SK-N-SH (cell line): ENCODE results near the gene TERT. TPM values are rescaled to one million over a fixed set of nuclear protein-coding genes. Genes with fewer than 3 reads are reported as not detected.

Experiments
- CTCF ChIA-PET: fragments of 300-600, 350-600 bp; formaldehyde crosslinking; extraction: SDS; loops from one replicate; lab custom pipeline; 2021; lab: Yijun Ruan, JAX
- POLR2A ChIA-PET: fragments of 350-600 bp; sonication (Branson Sonifier 250); formaldehyde crosslinking; extraction: SDS; loops from one replicate; lab custom pipeline; 2020; ENCODE audit warnings: antibody characterized with exemption, inconsistent platforms; lab: Yijun Ruan, JAX
- DNase-seq: peaks from one replicate; pipeline ENCODE4 v3.0.0; 2012
- H2AFZ ChIP-seq: fragments of 200-600 bp; sonication (generic); 2 replicates; pipeline ENCODE4 v1.8.1; 2016; ENCODE audit warnings: antibody characterized with exemption, mild to moderate bottlenecking, low read depth
- H3F3A ChIP-seq: fragments of 200-600 bp; sonication (generic); replicated peaks from 2 replicates; pipeline ENCODE3; 2016; ENCODE audit warnings: antibody characterized with exemption, mild to moderate bottlenecking; ENCODE audit not compliant: insufficient read depth
- H3K27ac ChIP-seq, 2 experiments: fragments of 200-500 bp in 1 of 2; fragments of 200-600 bp in 1 of 2; sonication (Bioruptor generic) in 1 of 2; sonication (generic), shearing (Covaris generic) in 1 of 2; 2 replicates each; pipeline versions ENCODE4 v1.5.1 to v1.6.1; 2014 to 2016; ENCODE audit warnings: low read depth in 2 of 2, inconsistent platforms in 1 of 2, low read length in 1 of 2, mild to moderate bottlenecking in 1 of 2, mixed read lengths in 1 of 2
- H3K27me3 ChIP-seq: fragments of 200-600 bp; sonication (generic), shearing (Covaris generic); 2 replicates; pipeline ENCODE4 v1.6.1; 2016; ENCODE audit warnings: mixed run types; ENCODE audit not compliant: insufficient read depth
- H3K36me3 ChIP-seq, 2 experiments: fragments of 200-500 bp in 1 of 2; fragments of 200-600 bp in 1 of 2; sonication (Bioruptor generic) in 1 of 2; sonication (generic) in 1 of 2; replicated peaks in 1 of 2; 2 replicates each; pipeline versions ENCODE3 to v1.5.1; 2014 to 2016; ENCODE audit warnings: low read length in 1 of 2, mild to moderate bottlenecking in 1 of 2; ENCODE audit not compliant: insufficient read depth in 2 of 2, control insufficient read depth in 1 of 2
- H3K4me1 ChIP-seq, 2 experiments: fragments of 200-500 bp in 1 of 2; fragments of 200-600 bp in 1 of 2; sonication (Bioruptor generic) in 1 of 2; sonication (generic), shearing (Covaris generic) in 1 of 2; 2 replicates each; pipeline versions ENCODE4 v1.5.1 to v1.6.1; 2014 to 2016; ENCODE audit warnings: low read depth in 1 of 2, low read length in 1 of 2, mixed run types in 1 of 2; ENCODE audit not compliant: insufficient read depth in 2 of 2, control insufficient read depth in 1 of 2
- H3K4me2 ChIP-seq: fragments of 200-600 bp; sonication (generic), shearing (Covaris generic); 2 replicates; pipeline ENCODE4 v1.6.1; 2017; ENCODE audit warnings: mixed run types
- H3K4me3 ChIP-seq, 2 experiments: fragments of 200-500 bp in 1 of 2; fragments of 200-600 bp in 1 of 2; sonication (Bioruptor generic) in 1 of 2; sonication (generic), shearing (Covaris generic) in 1 of 2; 2 replicates each; pipeline versions ENCODE4 v1.5.1 to v1.8.1; 2014 to 2016; ENCODE audit warnings: low read depth in 2 of 2, inconsistent platforms in 1 of 2, low read length in 1 of 2, mild to moderate bottlenecking in 1 of 2, mixed read lengths in 1 of 2, moderate library complexity in 1 of 2
- H3K79me2 ChIP-seq: fragments of 200-600 bp; sonication (generic); 2 replicates; pipeline ENCODE4 v1.8.1; 2017; ENCODE audit warnings: mild to moderate bottlenecking; ENCODE audit not compliant: insufficient read depth
- H3K9ac ChIP-seq: fragments of 200-600 bp; sonication (generic); 2 replicates; pipeline ENCODE4 v1.6.1; 2017; ENCODE audit warnings: mixed run types
- H3K9me2 ChIP-seq: fragments of 200-600 bp; sonication (generic); 2 replicates; pipeline ENCODE4 v1.6.1; 2017; ENCODE audit warnings: mixed run types
- H3K9me3 ChIP-seq: fragments of 200-600 bp; sonication (generic); 2 replicates; pipeline ENCODE4 v1.6.1; 2017; ENCODE audit warnings: mixed run types, mild to moderate bottlenecking, moderate library complexity
- H4K20me1 ChIP-seq: fragments of 200-600 bp; sonication (generic); 2 replicates; pipeline ENCODE4 v1.6.1; 2017; ENCODE audit warnings: mild to moderate bottlenecking, mixed run types; ENCODE audit not compliant: insufficient read depth
- CHD2 ChIP-seq: fragments of 150-350 bp; IDR thresholded peaks from 2 replicates; pipeline ENCODE4 v1.6.1; 2018; ENCODE audit warnings: low read length; ENCODE audit not compliant: partially characterized antibody
- CTCF ChIP-seq: fragments of 200-600 bp; sonication (generic); IDR thresholded peaks from 2 replicates; pipeline ENCODE4 v1.6.1; 2017; ENCODE audit warnings: antibody characterized with exemption, mild to moderate bottlenecking, moderate library complexity
- FOSL2 ChIP-seq: IDR thresholded peaks from 2 replicates; pipeline ENCODE4 v1.4.0; 2012; ENCODE audit warnings: low read depth, mild to moderate bottlenecking, moderate library complexity, borderline replicate concordance
- JUND ChIP-seq: IDR thresholded peaks from 2 replicates; pipeline ENCODE4 v1.4.0; 2012
- NRF1 ChIP-seq: IDR thresholded peaks from 2 replicates; pipeline ENCODE4 v1.6.1; 2012; ENCODE audit warnings: low read depth, mild to moderate bottlenecking, low read length
- REST ChIP-seq: IDR thresholded peaks from 2 replicates; pipeline ENCODE4 v1.6.1; 2012; ENCODE audit warnings: mild to moderate bottlenecking, low read depth, low read length, moderate library complexity
- SIN3A ChIP-seq: IDR thresholded peaks from 2 replicates; pipeline ENCODE4 v1.6.1; 2012; ENCODE audit warnings: low read depth, mild to moderate bottlenecking, low read length, moderate library complexity, borderline replicate concordance
- SMC3 ChIP-seq: IDR thresholded peaks from 2 replicates; pipeline ENCODE4 v1.6.1; 2012; ENCODE audit warnings: low read depth, low read length, improper control_type of control experiment
- TAF1 ChIP-seq: IDR thresholded peaks from 2 replicates; pipeline ENCODE4 v1.6.1; 2012; ENCODE audit warnings: low read depth, mild to moderate bottlenecking, low read length, moderate library complexity, borderline replicate concordance
- USF1 ChIP-seq: IDR thresholded peaks from 2 replicates; pipeline ENCODE4 v1.4.0; 2012; ENCODE audit warnings: low read depth, borderline replicate concordance
- WGBS: methylation state at CpG from one replicate; pipeline ENCODE4 v1.1.6; 2017; ENCODE audit warnings: low lambda C conversion rate; 5-methylcytosine and 5-hydroxymethylcytosine counted together
- polyA plus RNA-seq, 3 experiments: library from polyadenylated mRNA; depleted of rRNA; stranded (reverse); fragments of >200 nt; gene quantifications; 2 replicates each; pipeline ENCODE4 v1.2.3, GENCODE V29; 2012
- TF ChIP-seq, protein P1 (sequence below): IDR thresholded peaks from 2 replicates; pipeline ENCODE4 v1.4.0; 2012; ENCODE audit warnings: low read depth

TERT gene
- polyA plus RNA-seq, 1 of the 3 experiments (the other 2 are of a cell fraction) = 2.4 TPM

DNA sequence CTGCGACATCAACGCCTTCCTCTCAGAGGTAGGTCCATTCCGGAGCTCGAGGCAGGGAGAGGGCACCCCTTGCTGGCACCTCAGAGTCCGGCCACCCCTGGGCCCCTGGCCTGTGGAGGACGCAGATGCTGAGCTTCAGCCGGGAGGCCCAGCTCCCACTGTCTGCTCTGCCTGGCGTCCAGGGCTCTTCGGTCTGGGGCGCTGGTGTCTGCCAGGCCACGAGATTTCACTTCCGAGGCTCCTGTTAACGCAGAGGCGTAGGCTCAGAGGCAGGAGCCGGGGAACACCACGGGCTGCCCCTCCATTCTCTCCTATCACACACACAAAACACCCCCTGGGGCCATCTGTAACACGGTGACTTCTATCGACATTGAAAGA is 78.0 kb downstream of the TERT start:
- Histone ChIP-seq H3K79me2 (no peaks in the 10 kb centered on the region), H2AFZ (no peak overlapping the region), H3F3A (no peaks in the 10 kb centered on the region), H3K9ac (no peak overlapping the region), H3K4me1 (no peaks in the 10 kb centered on the region), H3K36me3 (no peaks in the 10 kb centered on the region), H3K4me3 (no peak overlapping the region), H3K27me3 (no peaks in the 10 kb centered on the region; the same call in 1 of the 2 replicates), H3K4me2 (no peak overlapping the region), H3K9me3 (no peaks in the 10 kb centered on the region), H4K20me1 (no peaks in the 10 kb centered on the region), H3K27ac (no peak overlapping the region), H3K9me2 (no peaks in the 10 kb centered on the region)
- TF ChIP-seq, protein P1, sequence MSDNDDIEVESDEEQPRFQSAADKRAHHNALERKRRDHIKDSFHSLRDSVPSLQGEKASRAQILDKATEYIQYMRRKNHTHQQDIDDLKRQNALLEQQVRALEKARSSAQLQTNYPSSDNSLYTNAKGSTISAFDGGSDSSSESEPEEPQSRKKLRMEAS = no peak
- TF ChIP-seq SIN3A (no peak), SMC3 (no peak), USF1 (no peak), NRF1 (no peak), REST (no peak), CHD2 (no peak), CTCF (no peak), FOSL2 (no peak), JUND (no peak), TAF1 (no peak)
- no peak for DNase-seq
- ChIA-PET CTCF (interaction anchor here (0.7 kb wide), 1 partner anchor 11 kb away, joined by 3 read pairs; no protein-coding TSS in a partner anchor), POLR2A (no interaction called here)
- 36% methylated on average over 13 of the region's 18 CpGs for whole genome bisulfite sequencing
